ENCODE data around the gene NEXN. TPM values are rescaled to one million over a fixed set of nuclear protein-coding genes. Genes with fewer than 3 reads are reported as not detected.
A peak's percentile ranks its signal among the peaks of the same experiment; 100 is the strongest.

The NEXN gene
- 1 to 10 TPM in 2 of 3 donors, under 1 TPM in 1; 0.85 to 1.4 (median 1.1) TPM for total RNA-seq
- total RNA-seq (2013), result 3.9 TPM

- Histone ChIP-seq H3K27me3 (ENCODE audit: control insufficient read depth, insufficient read depth, low read length) (peaks cover 11% of the 10 kb centered on the region), H3K4me3 (ENCODE audit: low read length) (peak within 1 kb of the TSS; percentile 20), H3K27ac (ENCODE audit: low read length) (no peak within 1 kb of the TSS), H3K9me3 (ENCODE audit: control insufficient read depth, insufficient read depth, low read length) (no peaks in the 10 kb centered on the region), H3K36me3 (ENCODE audit: control insufficient read depth, insufficient read depth, low read length) (no peaks in the 10 kb centered on the region), H3K4me1 (ENCODE audit: control insufficient read depth, insufficient read depth, low read length) (peaks cover 11% of the 10 kb centered on the region)
- WGBS (ENCODE audit: insufficient coverage), result 11% methylated on average over 31 of the region's 36 CpGs
- Mint-ChIP-seq H3K4me1 (peaks cover 7 to 19% of the 10 kb centered on the region in 2 donors), H3K9me3 (no peaks in the 10 kb centered on the region), H3K27me3 (ENCODE audit: low read depth in 2 of 2) (peaks cover 6 to 16% of the 10 kb centered on the region in 2 donors), H3K36me3 (no peaks in the 10 kb centered on the region), H3K4me3 (peak within 1 kb of the TSS; percentile 67), H3K27ac (no peak within 1 kb of the TSS)
- DNase-seq (no peak), ATAC-seq (peak in 2 of 3 donors; percentile 14 to 47)
- intact Hi-C loops (cut with micrococcal nuclease), result no loop called here
- TF ChIP-seq CTCF (IDR thresholded peaks at IDR 0.05), result no peak
Measured at GRCh38 chr1:77888081-77888780, at the start of gene NEXN. TSS of gene NEXN (plus strand) at chr1:77888624. CDS start at chr1:77916107, 27,483 bp downstream.

- no peak overlapping the region for H3K4me3 Mint-ChIP-seq
- intact Hi-C loops (cut with micrococcal nuclease), result no loop called here
- no peak overlapping the region for H3K4me3 ChIP-seq (ENCODE audit: low read length)
- peaks cover 0 to 6% of the 10 kb centered on the region in 2 donors for H3K4me1 Mint-ChIP-seq
- peaks cover 19% of the 10 kb centered on the region for H3K36me3 ChIP-seq (ENCODE audit: control insufficient read depth, insufficient read depth, low read length)
- 100% methylated on average over 1 of the region's 1 CpG for WGBS (ENCODE audit: insufficient coverage)
- no peaks in the 10 kb centered on the region for H3K4me1 ChIP-seq (ENCODE audit: control insufficient read depth, insufficient read depth, low read length)
- TF ChIP-seq CTCF (IDR thresholded peaks at IDR 0.05), result no peak
- H3K9me3 Mint-ChIP-seq, result no peaks in the 10 kb centered on the region
- H3K9me3 ChIP-seq (ENCODE audit: control insufficient read depth, insufficient read depth, low read length), result no peaks in the 10 kb centered on the region
- H3K27me3 ChIP-seq (ENCODE audit: control insufficient read depth, insufficient read depth, low read length), result no peaks in the 10 kb centered on the region
- no peak overlapping the region for H3K27ac ChIP-seq (ENCODE audit: low read length)
- H3K27me3 Mint-ChIP-seq (ENCODE audit: low read depth in 2 of 2), result no peaks in the 10 kb centered on the region
- DNase-seq (no peak), ATAC-seq (no peak)
- H3K27ac Mint-ChIP-seq, result no peak overlapping the region
- H3K36me3 Mint-ChIP-seq, result no peaks in the 10 kb centered on the region
Measured at GRCh38 chr1:77841574-77841973, 46.9 kb upstream of the NEXN start.

DNA sequence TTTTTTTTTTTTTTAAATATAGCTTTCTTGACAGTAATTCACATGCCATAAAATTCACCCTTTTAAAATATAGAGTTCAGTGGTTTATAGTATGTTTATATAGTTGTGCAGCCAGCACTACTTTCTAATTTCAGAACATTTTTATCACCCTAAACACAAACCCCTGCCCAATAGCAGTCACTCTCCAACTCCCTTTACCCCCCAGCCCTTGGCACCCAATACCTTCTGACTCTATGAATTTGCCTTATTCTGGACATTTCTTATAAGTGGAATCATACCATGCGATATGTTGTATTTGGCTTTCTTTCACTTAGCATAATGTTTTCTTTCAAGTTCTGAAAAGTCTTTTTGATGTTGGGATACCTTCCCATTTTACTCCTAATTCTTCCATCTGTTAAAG is 42.5 kb upstream of the NEXN start:
- WGBS (ENCODE audit: insufficient coverage), result 100% methylated on average over 1 of the region's 1 CpG
- Mint-ChIP-seq H3K27me3 (ENCODE audit: low read depth in 2 of 2) (no peaks in the 10 kb centered on the region), H3K4me1 (peaks cover 0 to 6% of the 10 kb centered on the region in 2 donors), H3K27ac (no peak overlapping the region), H3K9me3 (no peaks in the 10 kb centered on the region), H3K4me3 (no peak overlapping the region), H3K36me3 (no peaks in the 10 kb centered on the region)
- Histone ChIP-seq H3K4me3 (ENCODE audit: low read length) (no peak overlapping the region), H3K9me3 (ENCODE audit: control insufficient read depth, insufficient read depth, low read length) (no peaks in the 10 kb centered on the region), H3K27ac (ENCODE audit: low read length) (no peak overlapping the region), H3K27me3 (ENCODE audit: control insufficient read depth, insufficient read depth, low read length) (no peaks in the 10 kb centered on the region), H3K4me1 (ENCODE audit: control insufficient read depth, insufficient read depth, low read length) (no peaks in the 10 kb centered on the region), H3K36me3 (ENCODE audit: control insufficient read depth, insufficient read depth, low read length) (peaks cover 13% of the 10 kb centered on the region)
- TF ChIP-seq CTCF (IDR thresholded peaks at IDR 0.05), result no peak
- ATAC-seq (no peak), DNase-seq (no peak)
- intact Hi-C loops (cut with micrococcal nuclease), result no loop called here

GRCh38 chr1:77846966-77847365 is 41.5 kb upstream of the NEXN start:
- Histone ChIP-seq H3K36me3 (ENCODE audit: control insufficient read depth, insufficient read depth, low read length) (peaks cover 13% of the 10 kb centered on the region), H3K4me1 (ENCODE audit: control insufficient read depth, insufficient read depth, low read length) (no peaks in the 10 kb centered on the region), H3K27ac (ENCODE audit: low read length) (no peak overlapping the region), H3K9me3 (ENCODE audit: control insufficient read depth, insufficient read depth, low read length) (no peaks in the 10 kb centered on the region), H3K27me3 (ENCODE audit: control insufficient read depth, insufficient read depth, low read length) (no peaks in the 10 kb centered on the region), H3K4me3 (ENCODE audit: low read length) (no peak overlapping the region)
- H3K36me3 Mint-ChIP-seq, result no peaks in the 10 kb centered on the region
- intact Hi-C loops (cut with micrococcal nuclease), result no loop called here
- DNase-seq, result no peak
- no peaks in the 10 kb centered on the region for H3K27me3 Mint-ChIP-seq (ENCODE audit: low read depth in 2 of 2)
- no peaks in the 10 kb centered on the region for H3K4me1 Mint-ChIP-seq
- no peak for ATAC-seq
- no peak overlapping the region for H3K27ac Mint-ChIP-seq
- no peak overlapping the region for H3K4me3 Mint-ChIP-seq
- 90% methylated on average over 3 of the region's 3 CpGs for WGBS (ENCODE audit: insufficient coverage)
- H3K9me3 Mint-ChIP-seq, result no peaks in the 10 kb centered on the region
- TF ChIP-seq CTCF (IDR thresholded peaks at IDR 0.05), result no peak
